ENCODE data around the gene CTNNA1.
"Not testable (repeated sequence)": the region's sequence is repeated elsewhere in the genome, so short reads cannot be mapped to it uniquely, and the experiment has no call there.

The CTNNA1 gene

GRCh38 chr5:138757061-138757776 lies 4.0 kb downstream of the CTNNA1 start:
- no peak for DNase-seq (ENCODE audit: low read depth in 2 of 2)

- no peak for DNase-seq (ENCODE audit: low read depth in 2 of 2)
These were observed 7.4 kb downstream of the CTNNA1 start for GRCh38 chr5:138760448-138761110.

DNA sequence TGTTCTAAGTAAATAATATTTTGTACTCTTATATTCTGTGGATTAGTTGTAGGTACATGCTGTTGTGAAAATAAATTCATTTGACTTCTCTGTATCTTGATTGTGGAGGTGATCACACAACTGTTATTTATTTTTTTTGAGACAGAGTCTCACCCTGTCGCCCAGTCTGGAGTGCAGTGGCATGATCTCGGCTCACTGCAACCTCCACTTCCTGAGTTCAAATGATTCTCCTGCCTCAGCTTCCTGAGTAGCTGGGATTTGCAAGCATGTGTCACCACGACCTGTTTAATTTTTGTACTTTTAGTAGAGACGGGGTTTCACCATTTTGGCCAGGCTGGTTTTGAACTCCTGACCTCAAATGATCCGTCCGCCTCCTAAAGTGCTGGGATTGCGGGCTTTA lies 7.9 kb downstream of the CTNNA1 start:
- not testable (repeated sequence) for DNase-seq (ENCODE audit: low read depth in 2 of 2)

- not testable (repeated sequence) for DNase-seq (ENCODE audit: low read depth in 2 of 2)
These were observed 8.4 kb downstream of the CTNNA1 start for GRCh38 chr5:138761670-138762069.

DNA sequence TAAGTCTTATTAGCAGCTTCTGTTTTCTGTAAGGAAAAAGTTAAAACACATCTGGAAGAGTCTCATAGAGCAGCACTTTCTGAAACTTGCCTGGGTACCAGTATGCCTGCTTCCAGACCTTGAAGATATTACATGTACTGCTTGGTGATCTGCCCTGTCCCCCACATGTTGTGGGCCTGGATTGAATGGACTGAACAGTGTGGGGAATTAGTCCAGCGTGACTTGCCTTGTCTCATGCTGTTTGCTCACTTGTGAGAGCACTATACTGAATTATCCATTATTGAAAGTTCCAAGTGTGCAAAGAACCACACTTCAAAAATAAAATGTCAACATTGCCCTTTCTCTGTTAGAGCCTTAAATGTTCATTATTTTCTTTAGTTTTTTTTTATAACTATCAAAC lies 8.9 kb downstream of the CTNNA1 start:
- DNase-seq (ENCODE audit: low read depth in 2 of 2) = no peak

DNA sequence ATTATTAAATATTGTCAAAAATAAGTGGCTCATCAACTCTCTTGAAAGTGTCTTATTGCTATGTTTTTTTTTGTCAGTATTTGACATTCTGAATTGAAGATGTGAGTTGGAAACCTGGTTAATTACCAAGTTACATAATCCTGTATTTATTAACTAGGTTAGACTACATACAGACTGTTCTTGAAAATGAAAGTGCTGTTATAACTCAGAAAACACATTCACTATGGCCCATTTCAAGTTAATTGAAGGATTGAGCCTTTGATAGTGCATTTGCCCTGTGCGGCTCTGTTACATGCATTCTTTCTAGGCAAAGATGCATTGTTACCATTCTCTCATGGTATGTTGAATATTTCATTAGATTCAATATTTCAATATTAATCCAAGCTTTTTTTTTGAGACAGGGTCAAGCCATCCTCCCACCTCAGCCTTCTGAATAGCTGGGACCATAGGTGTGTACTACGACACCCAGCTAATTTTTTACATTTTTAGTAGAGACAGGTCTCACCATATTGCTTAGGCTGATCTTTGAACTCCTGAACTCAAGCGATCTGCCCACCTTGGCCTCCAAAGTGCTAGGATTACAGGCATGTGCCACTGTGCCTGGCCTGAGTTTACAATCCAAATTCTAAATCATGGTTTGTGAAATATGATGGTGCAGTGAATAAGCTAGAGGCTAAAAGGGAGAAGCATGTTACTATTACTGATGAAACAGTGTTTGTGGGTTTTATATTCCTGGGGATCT lies 10.0 kb downstream of the CTNNA1 start:
- no peak for DNase-seq (ENCODE audit: low read depth in 2 of 2)

GRCh38 chr5:138770291-138770690 lies 17.1 kb downstream of the CTNNA1 start:
- no peak for DNase-seq (ENCODE audit: low read depth in 2 of 2)

GRCh38 chr5:138770977-138771376 lies 17.8 kb downstream of the CTNNA1 start:
- no peak for DNase-seq (ENCODE audit: low read depth in 2 of 2)

GRCh38 chr5:138772986-138773594 lies 19.9 kb downstream of the CTNNA1 start:
- no peak for DNase-seq (ENCODE audit: low read depth in 2 of 2)

DNA sequence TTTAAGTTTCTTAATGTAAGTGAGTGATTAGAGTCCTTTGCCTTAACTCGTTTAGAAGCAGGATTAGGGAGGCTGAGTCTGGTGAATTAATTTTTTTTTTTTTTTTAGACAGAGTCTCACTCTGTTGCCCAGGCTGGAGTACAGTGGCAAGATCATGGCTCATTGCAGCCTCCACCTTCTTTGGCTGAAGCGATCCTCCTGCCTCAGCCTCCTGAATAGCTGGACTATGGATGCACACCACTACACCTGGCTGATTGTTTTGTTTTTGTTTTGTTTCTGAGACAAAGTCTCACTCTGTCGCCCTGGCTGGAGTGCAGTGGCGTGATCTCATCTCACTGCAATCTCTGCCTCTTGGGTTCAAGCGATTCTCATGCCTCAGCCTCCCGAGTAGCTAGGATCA lies 20.4 kb downstream of the CTNNA1 start:
- not testable (repeated sequence) for DNase-seq (ENCODE audit: low read depth in 2 of 2)

GRCh38 chr5:138775034-138775433 lies 21.8 kb downstream of the CTNNA1 start:
- no peak for DNase-seq (ENCODE audit: low read depth in 2 of 2)

DNA sequence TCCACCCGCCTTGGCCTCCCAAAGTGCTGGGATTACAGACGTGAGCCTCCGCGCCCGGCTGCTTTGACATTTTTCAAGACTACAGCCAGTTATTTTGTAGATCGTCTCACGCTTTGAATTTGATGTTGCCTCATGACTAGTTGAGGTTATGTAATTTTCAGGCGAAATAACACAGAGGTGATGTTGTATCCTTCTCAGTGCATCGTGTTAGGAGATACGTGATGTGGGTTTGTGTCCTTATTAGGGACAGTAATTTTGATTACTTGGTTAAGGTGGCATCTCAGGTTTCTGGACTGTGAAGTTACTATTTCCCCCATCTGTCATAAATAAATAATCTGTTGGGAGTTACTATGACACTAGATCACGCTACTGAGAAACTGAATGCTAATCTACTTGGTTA lies 25.0 kb downstream of the CTNNA1 start:
- DNase-seq (ENCODE audit: low read depth in 2 of 2) = no peak

GRCh38 chr5:138783976-138784375 lies 30.8 kb downstream of the CTNNA1 start:
- DNase-seq (ENCODE audit: low read depth in 2 of 2) = no peak

DNA sequence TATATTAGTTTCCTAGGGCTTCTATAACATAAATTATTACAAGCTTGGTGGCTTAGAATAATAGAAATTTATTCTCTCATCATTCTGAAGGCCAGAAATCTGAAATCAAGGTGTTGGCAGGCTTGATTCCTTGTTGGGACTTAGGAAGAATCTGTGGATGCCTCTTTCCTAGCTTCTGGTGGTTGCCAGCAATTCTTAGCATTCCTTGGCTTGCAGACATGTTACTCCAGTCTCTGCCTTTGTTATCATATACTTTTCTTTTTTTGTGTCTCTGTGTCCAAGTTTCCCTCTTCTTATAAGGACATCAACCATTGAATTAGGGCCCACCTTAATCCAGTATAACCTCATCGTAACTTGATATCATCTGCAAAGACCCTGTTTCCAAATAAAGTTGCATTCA lies 31.4 kb downstream of the CTNNA1 start:
- DNase-seq (ENCODE audit: low read depth in 2 of 2) = no peak

DNA sequence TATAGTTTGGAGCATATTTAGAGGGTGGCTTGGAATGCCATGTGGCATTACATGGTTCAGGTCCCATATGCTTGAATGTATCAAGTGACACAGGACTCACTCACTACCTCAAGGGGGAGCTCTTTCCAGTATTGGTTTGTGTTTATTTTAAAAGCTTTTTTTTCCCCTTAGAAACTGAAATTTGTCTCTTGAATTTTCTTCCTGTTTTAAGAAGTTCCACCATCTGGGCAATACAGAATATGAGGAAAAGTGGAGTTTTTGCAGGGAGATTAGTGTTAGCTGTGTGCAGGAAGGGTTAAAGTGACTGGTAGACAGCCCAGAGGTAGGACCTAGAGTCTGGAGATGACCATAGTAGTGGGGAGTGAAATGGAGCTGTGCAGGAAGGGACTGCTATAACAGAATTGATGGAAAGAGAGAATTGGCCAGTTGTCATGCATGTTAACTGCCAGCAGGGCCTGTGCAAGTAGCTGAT lies 36.6 kb downstream of the CTNNA1 start:
- no peak for DNase-seq (ENCODE audit: low read depth in 2 of 2)

- no peak for DNase-seq (ENCODE audit: low read depth in 2 of 2)
These were observed 37.5 kb downstream of the CTNNA1 start for GRCh38 chr5:138790684-138791083.

GRCh38 chr5:138792195-138792790 lies 39.1 kb downstream of the CTNNA1 start:
- DNase-seq (ENCODE audit: low read depth in 2 of 2) = no peak

- DNase-seq (ENCODE audit: low read depth in 2 of 2) = no peak
These were observed 40.4 kb downstream of the CTNNA1 start for GRCh38 chr5:138793575-138793974.

GRCh38 chr5:138803285-138803684 lies 50.1 kb downstream of the CTNNA1 start:
- no peak for DNase-seq (ENCODE audit: low read depth in 2 of 2)

DNA sequence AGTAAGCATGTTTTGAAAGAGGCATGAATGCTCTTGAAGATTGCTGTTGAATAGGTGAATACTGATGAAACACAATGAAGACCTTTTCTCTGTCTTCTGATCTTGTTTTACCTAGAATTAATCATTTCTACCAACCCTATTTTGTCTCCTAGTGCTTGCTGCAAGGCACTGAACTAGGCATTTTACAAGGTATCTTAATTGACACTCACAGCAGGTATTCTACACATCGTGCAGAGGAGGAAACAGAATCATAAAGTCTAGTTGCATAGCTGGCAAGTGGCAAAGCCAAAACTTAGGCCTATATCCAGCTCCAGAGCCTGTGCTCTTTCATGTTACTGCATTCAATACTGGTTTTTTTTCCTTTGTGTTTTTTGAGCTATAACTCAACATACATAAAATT lies 50.7 kb downstream of the CTNNA1 start:
- DNase-seq (ENCODE audit: low read depth in 2 of 2) = no peak

DNA sequence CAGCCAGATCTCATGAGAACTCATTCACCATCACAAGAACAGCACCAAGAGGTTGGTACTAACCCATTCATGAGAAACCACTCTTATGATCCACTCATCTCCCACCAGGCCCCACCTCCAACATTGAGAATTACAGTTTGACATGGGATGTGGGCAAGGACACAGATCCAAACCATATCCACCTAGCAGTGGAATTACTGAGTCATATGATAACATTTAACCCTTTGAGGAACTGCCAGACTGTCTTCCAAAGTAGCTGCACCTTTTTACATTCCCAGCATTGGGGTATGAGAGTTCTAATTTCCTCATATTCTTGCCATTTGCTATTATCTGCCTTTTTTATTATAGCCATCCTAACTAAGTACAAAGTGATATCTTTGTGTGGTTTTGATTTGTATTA lies 51.9 kb downstream of the CTNNA1 start:
- no peak for DNase-seq (ENCODE audit: low read depth in 2 of 2)

GRCh38 chr5:138807182-138807581 lies 54.0 kb downstream of the CTNNA1 start:
- no peak for DNase-seq (ENCODE audit: low read depth in 2 of 2)

Measured in activated CD4-positive, alpha-beta T cell treated with anti-CD3 and anti-CD28 coated beads for 24 hours (primary cell).